Duodenal mucosa (tissue), 2 donors: ENCODE results near the gene PRICKLE1.

Experiments used
- H3K27ac ChIP-seq: one replicate; pipeline ENCODE4 v1.7.0; 2013; ENCODE audit warnings: low read depth, low read length
- H3K27me3 ChIP-seq, 2 donors: one replicate each; pipeline ENCODE4 v1.7.0; 2013; ENCODE audit warnings: low read length in 2 of 2, control low read depth in 1 of 2; ENCODE audit not compliant: insufficient read depth in 2 of 2, control insufficient read depth in 1 of 2
- H3K36me3 ChIP-seq, 2 donors: one replicate each; pipeline ENCODE4 v1.7.0; 2013; ENCODE audit warnings: low read length in 2 of 2, control low read depth in 1 of 2; ENCODE audit not compliant: insufficient read depth in 2 of 2, control insufficient read depth in 1 of 2
- H3K4me1 ChIP-seq, 2 donors: one replicate each; pipeline ENCODE4 v1.7.0; 2013; ENCODE audit warnings: low read length in 2 of 2, control low read depth in 1 of 2; ENCODE audit not compliant: insufficient read depth in 2 of 2, control insufficient read depth in 1 of 2
- H3K4me3 ChIP-seq, 2 donors: one replicate each; pipeline ENCODE4 v1.7.0; 2013; ENCODE audit warnings: low read length in 2 of 2, low read depth in 1 of 2
- H3K9ac ChIP-seq, 2 donors: one replicate each; pipeline ENCODE4 v1.7.0; 2013; ENCODE audit warnings: low read length in 2 of 2, low read depth in 1 of 2
- H3K9me3 ChIP-seq, 2 donors: one replicate each; pipeline ENCODE4 v1.7.0; 2013; ENCODE audit warnings: low read length in 2 of 2, control low read depth in 1 of 2; ENCODE audit not compliant: control insufficient read depth in 1 of 2

The PRICKLE1 gene

GRCh38 chr12:42589465-42590329 is at the start of gene PRICKLE1:
Gene PRICKLE1, minus strand, starts transcription at chr12:42589746. Its CDS starts 117,230 bp downstream, at chr12:42472516.
- Histone ChIP-seq H3K9me3 (no peaks in the 10 kb centered on the region), H3K9ac (peak within 1 kb of the TSS; percentile 15 to 39), H3K4me1 (peaks cover 0 to 12% of the 10 kb centered on the region in 2 donors), H3K36me3 (no peaks in the 10 kb centered on the region), H3K27ac (no peak within 1 kb of the TSS), H3K4me3 (peak within 1 kb of the TSS; percentile 74 to 75), H3K27me3 (peaks cover 29 to 40% of the 10 kb centered on the region in 2 donors)

- Histone ChIP-seq H3K4me1 (no peaks in the 10 kb centered on the region), H3K9me3 (no peaks in the 10 kb centered on the region), H3K27ac (no peak overlapping the region), H3K27me3 (no peaks in the 10 kb centered on the region), H3K4me3 (no peak overlapping the region), H3K9ac (no peak overlapping the region), H3K36me3 (no peaks in the 10 kb centered on the region)
Measured at GRCh38 chr12:42638697-42639096, 49.2 kb upstream of the PRICKLE1 start.

- Histone ChIP-seq H3K4me1 (no peaks in the 10 kb centered on the region), H3K9me3 (no peaks in the 10 kb centered on the region), H3K36me3 (no peaks in the 10 kb centered on the region), H3K4me3 (no peak overlapping the region), H3K27ac (no peak overlapping the region), H3K27me3 (no peaks in the 10 kb centered on the region), H3K9ac (no peak overlapping the region)
Measured at GRCh38 chr12:42638011-42638410, 48.5 kb upstream of the PRICKLE1 start.

- H3K9me3 ChIP-seq = no peaks in the 10 kb centered on the region
- no peak overlapping the region for H3K27ac ChIP-seq
- no peak overlapping the region for H3K9ac ChIP-seq
- H3K27me3 ChIP-seq = no peaks in the 10 kb centered on the region
- no peaks in the 10 kb centered on the region for H3K4me1 ChIP-seq
- no peaks in the 10 kb centered on the region for H3K36me3 ChIP-seq
- no peak overlapping the region for H3K4me3 ChIP-seq
Measured at GRCh38 chr12:42636993-42637392, 47.4 kb upstream of the PRICKLE1 start.

- H3K9me3 ChIP-seq = no peaks in the 10 kb centered on the region
- no peak overlapping the region for H3K4me3 ChIP-seq
- no peaks in the 10 kb centered on the region for H3K36me3 ChIP-seq
- H3K9ac ChIP-seq = no peak overlapping the region
- H3K27ac ChIP-seq = no peak overlapping the region
- no peaks in the 10 kb centered on the region for H3K4me1 ChIP-seq
- H3K27me3 ChIP-seq = no peaks in the 10 kb centered on the region
Measured at GRCh38 chr12:42633594-42633993, 44.0 kb upstream of the PRICKLE1 start.

GRCh38 chr12:42631513-42631912 is 42.0 kb upstream of the PRICKLE1 start:
- H3K9me3 ChIP-seq = no peaks in the 10 kb centered on the region
- H3K27ac ChIP-seq = no peak overlapping the region
- no peak overlapping the region for H3K4me3 ChIP-seq
- H3K9ac ChIP-seq = no peak overlapping the region
- H3K36me3 ChIP-seq = no peaks in the 10 kb centered on the region
- H3K4me1 ChIP-seq = no peaks in the 10 kb centered on the region
- H3K27me3 ChIP-seq = no peaks in the 10 kb centered on the region

GRCh38 chr12:42630314-42630713 is 40.8 kb upstream of the PRICKLE1 start:
- H3K36me3 ChIP-seq = no peaks in the 10 kb centered on the region
- H3K4me3 ChIP-seq = no peak overlapping the region
- H3K4me1 ChIP-seq = no peaks in the 10 kb centered on the region
- no peaks in the 10 kb centered on the region for H3K27me3 ChIP-seq
- no peaks in the 10 kb centered on the region for H3K9me3 ChIP-seq
- no peak overlapping the region for H3K27ac ChIP-seq
- no peak overlapping the region for H3K9ac ChIP-seq

GRCh38 chr12:42627151-42627550 is 37.6 kb upstream of the PRICKLE1 start:
- Histone ChIP-seq H3K27ac (no peak overlapping the region), H3K9ac (no peak overlapping the region), H3K36me3 (no peaks in the 10 kb centered on the region), H3K4me1 (no peaks in the 10 kb centered on the region), H3K27me3 (no peaks in the 10 kb centered on the region), H3K9me3 (no peaks in the 10 kb centered on the region), H3K4me3 (no peak overlapping the region)

GRCh38 chr12:42625611-42626010 is 36.1 kb upstream of the PRICKLE1 start:
- Histone ChIP-seq H3K4me3 (no peak overlapping the region), H3K36me3 (no peaks in the 10 kb centered on the region), H3K9me3 (no peaks in the 10 kb centered on the region), H3K27ac (no peak overlapping the region), H3K4me1 (no peaks in the 10 kb centered on the region), H3K27me3 (no peaks in the 10 kb centered on the region), H3K9ac (no peak overlapping the region)

- Histone ChIP-seq H3K4me1 (no peaks in the 10 kb centered on the region), H3K27ac (no peak overlapping the region), H3K36me3 (no peaks in the 10 kb centered on the region), H3K27me3 (no peaks in the 10 kb centered on the region), H3K9ac (no peak overlapping the region), H3K4me3 (no peak overlapping the region), H3K9me3 (peaks cover 6 to 8% of the 10 kb centered on the region in 2 donors)
Measured at GRCh38 chr12:42617622-42618021, 28.1 kb upstream of the PRICKLE1 start.
